IPS-18c (cell line): ENCODE data around the gene RIPOR2.
"Not testable (repeated sequence)": the region's sequence is repeated elsewhere in the genome, so short reads cannot be mapped to it uniquely, and the experiment has no call there.

Experiments used
- H3K4me3 ChIP-seq: 2 replicates; pipeline ENCODE4 v1.7.0; 2013; ENCODE audit warnings: low read depth, mild to moderate bottlenecking, low read length, moderate library complexity; ENCODE audit not compliant: insufficient read depth
- H3K9me3 ChIP-seq: one replicate; pipeline ENCODE4 v1.6.1; 2013; ENCODE audit warnings: mild to moderate bottlenecking, low read length, moderate library complexity; ENCODE audit not compliant: control insufficient read depth, insufficient read depth

Gene RIPOR2

GRCh38 chr6:24960991-24961475, 25.3 kb upstream of the RIPOR2 start:
- Histone ChIP-seq H3K4me3 (no peak overlapping the region), H3K9me3 (no peaks in the 10 kb centered on the region)

GRCh38 chr6:24959319-24959718, 23.6 kb upstream of the RIPOR2 start:
- no peaks in the 10 kb centered on the region for H3K9me3 ChIP-seq
- H3K4me3 ChIP-seq = no peak overlapping the region

- no peaks in the 10 kb centered on the region for H3K9me3 ChIP-seq
- no peak overlapping the region for H3K4me3 ChIP-seq
Observed at GRCh38 chr6:24957199-24957598, 21.4 kb upstream of the RIPOR2 start.

- Histone ChIP-seq H3K4me3 (no peak overlapping the region), H3K9me3 (no peaks in the 10 kb centered on the region)
Observed at GRCh38 chr6:24953726-24954125, 18.0 kb upstream of the RIPOR2 start.

- Histone ChIP-seq H3K4me3 (no peak overlapping the region), H3K9me3 (no peaks in the 10 kb centered on the region)
Observed at GRCh38 chr6:24951811-24952299, 16.1 kb upstream of the RIPOR2 start.

DNA sequence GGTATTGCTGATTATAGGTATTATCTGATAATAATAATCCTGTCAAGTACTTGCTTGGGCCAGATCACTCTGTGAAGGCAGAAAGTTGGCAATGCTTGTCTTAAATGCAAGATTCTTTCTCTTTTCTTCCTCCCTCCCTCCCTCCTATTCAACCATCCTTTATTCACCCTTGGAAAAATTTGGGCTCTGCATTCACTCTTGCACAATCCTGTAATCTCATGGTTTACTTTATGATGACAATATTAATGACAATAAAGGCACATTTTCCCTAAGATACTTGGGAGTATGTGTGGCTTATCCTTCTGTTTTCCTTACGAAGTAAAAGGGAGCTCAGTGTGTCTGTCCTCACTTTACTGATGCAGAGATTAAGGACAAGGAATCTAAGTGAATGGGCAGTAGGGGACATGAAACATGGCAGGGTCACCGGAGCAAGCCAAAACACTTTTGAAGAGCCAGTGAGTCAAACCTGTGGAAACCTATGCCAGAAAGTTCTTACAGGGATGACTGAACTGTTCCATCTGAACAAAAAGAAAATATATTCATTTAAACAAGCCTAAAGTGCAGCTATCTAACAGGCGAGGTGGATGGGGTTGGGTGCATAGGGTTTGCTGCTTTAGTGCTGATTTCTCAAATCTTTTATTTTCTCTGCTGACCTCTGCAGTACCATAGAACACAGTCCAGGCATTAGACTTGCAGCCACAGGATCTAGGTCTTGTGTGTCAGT, 14.6 kb upstream of the RIPOR2 start:
- no peak overlapping the region for H3K4me3 ChIP-seq
- no peaks in the 10 kb centered on the region for H3K9me3 ChIP-seq

DNA sequence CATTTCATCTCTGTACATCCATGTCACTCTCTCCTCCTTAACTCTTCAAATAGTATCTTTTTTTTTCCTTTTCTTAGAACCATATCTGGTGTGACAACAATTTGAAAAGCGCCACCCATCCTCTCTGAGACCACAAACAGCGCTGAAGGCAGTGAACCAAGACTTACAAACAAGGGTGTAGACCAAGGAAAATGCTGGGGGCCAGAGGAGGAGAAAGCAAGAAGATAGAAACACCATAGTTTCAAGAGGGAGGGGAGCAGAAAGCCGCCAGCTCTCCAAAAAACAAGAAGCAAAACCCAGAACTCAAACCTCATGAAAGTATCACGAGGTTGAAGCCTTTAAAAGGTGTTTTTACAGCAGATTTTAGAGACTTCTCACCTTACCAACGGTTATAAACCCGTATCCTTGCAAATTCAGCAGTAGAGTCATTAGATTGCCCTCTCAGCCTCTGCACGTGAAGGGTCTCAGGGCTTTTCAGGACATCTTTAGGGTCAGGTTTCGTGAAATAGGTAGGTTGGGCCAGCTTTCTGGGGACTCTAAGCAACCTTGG, 13.3 kb upstream of the RIPOR2 start:
- H3K4me3 ChIP-seq = no peak overlapping the region
- no peaks in the 10 kb centered on the region for H3K9me3 ChIP-seq

GRCh38 chr6:24948261-24948660, 12.5 kb upstream of the RIPOR2 start:
- not testable (repeated sequence) for H3K9me3 ChIP-seq, H3K4me3 ChIP-seq

DNA sequence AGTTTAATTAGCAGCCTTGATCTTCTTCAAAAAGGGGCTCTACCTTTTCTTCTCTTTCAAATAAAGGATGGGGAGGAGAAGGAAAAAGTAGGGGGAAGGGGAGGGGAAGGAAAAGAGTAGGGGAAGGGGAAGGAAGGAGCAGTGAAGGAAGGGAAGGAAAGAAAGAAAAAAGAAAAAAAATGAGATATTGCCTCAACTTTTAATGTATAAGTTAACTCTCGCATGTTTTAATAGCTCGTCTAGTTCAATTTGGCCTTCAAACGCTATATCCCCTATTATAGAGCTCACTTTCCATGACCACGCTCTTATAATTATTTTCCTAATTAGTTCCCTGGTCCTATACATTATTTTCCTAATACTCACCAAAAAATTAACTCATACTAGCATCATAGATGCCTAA, 11.9 kb upstream of the RIPOR2 start:
- Histone ChIP-seq H3K9me3 (no peaks in the 10 kb centered on the region), H3K4me3 (no peak overlapping the region)

- no peaks in the 10 kb centered on the region for H3K9me3 ChIP-seq
- H3K4me3 ChIP-seq = no peak overlapping the region
Observed at GRCh38 chr6:24945054-24945453, 9.3 kb upstream of the RIPOR2 start.

DNA sequence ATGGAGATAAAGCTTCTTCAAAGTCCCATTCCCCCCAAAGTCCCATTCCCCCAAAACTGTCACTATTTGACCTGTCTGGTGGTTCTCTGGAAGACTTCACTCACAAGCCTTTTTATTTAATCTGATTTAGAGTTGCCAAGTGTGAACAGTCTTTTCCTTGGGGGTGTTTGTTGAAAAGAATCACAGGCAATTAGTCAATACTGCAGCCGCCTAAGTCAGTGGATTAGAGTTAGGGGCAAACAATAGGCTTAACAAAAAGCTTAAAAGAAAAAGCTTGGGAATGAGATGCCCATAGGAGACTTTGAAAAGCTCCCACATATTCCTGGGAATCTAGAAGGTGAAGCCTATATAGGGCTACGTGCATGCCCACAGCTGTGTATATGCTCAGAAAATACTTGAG, 8.0 kb upstream of the RIPOR2 start:
- Histone ChIP-seq H3K9me3 (no peaks in the 10 kb centered on the region), H3K4me3 (no peak overlapping the region)

- Histone ChIP-seq H3K4me3 (no peak overlapping the region), H3K9me3 (no peaks in the 10 kb centered on the region)
Observed at GRCh38 chr6:24940311-24940917, 4.7 kb upstream of the RIPOR2 start.

DNA sequence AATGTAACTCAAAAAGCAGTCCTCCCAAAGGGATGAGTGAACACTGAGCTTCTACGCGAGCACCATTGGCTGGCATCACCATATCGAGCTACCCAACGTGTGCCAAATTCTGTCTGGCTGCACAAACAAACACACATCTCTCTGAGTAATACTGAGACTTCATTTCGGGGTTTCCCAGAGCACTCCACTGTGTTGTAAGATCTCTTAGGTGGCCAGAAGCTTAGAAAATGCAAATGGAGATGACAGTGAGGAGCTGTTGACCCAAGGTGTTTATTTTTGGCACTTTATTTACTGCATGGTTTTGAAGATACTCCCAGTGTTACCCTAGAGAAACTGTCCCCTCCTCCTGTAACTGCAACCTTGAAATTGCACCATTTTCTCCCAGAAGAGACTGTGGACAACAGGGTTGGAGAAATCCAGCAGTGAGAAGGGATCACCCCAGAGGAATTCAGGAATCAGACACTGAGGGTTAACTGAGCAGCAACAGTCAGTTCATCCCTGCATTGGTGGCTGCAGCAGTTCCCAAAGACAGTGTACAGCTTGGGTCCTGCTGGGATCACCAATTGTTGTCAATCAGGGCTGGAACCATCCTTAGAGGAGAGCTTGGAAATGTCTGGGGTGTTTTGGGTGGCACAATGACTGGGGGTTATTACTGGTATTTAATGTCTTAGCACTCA, 1.0 kb upstream of the RIPOR2 start:
- no peak overlapping the region for H3K4me3 ChIP-seq
- H3K9me3 ChIP-seq = no peaks in the 10 kb centered on the region

GRCh38 chr6:24933868-24934401, 1.8 kb downstream of the RIPOR2 start:
- Histone ChIP-seq H3K4me3 (no peak overlapping the region), H3K9me3 (no peaks in the 10 kb centered on the region)

GRCh38 chr6:24933266-24933665, 2.5 kb downstream of the RIPOR2 start:
- Histone ChIP-seq H3K9me3 (no peaks in the 10 kb centered on the region), H3K4me3 (no peak overlapping the region)

GRCh38 chr6:24932832-24933231, 2.9 kb downstream of the RIPOR2 start:
- Histone ChIP-seq H3K4me3 (no peak overlapping the region), H3K9me3 (no peaks in the 10 kb centered on the region)
